B cell (primary cell): Measurements from ENCODE around the gene ANTXR1. TPM values are rescaled to one million over a fixed set of nuclear protein-coding genes. Genes with fewer than 3 reads are reported as not detected.

Experiments used
- ATAC-seq: fragments of 200-7000 bp; cut with Tn5 transposase; one replicate; pipeline ENCODE4 v1.10.0; 2021; ENCODE audit warnings: low read depth, mild to moderate bottlenecking, moderate number of reproducible peaks, moderate library complexity
- CTCF ChIA-PET: fragments of 350-600 bp; sonication (Branson Sonifier 250); formaldehyde crosslinking; loops from one replicate; lab custom pipeline; 2021; ENCODE audit warnings: antibody characterized with exemption, inconsistent platforms; lab: Charles Lee
- POLR2A ChIA-PET: fragments of 350-600 bp; sonication (Branson Sonifier 250); formaldehyde crosslinking; loops from one replicate; lab custom pipeline; 2021; ENCODE audit warnings: antibody characterized with exemption; lab: Charles Lee
- DNase-seq: peaks from one replicate; pipeline ENCODE4 v3.0.0; 2013
- H2AFZ ChIP-seq: 2 replicates; pipeline ENCODE4 v1.6.1; 2012; ENCODE audit warnings: mild to moderate bottlenecking, low read depth, low read length; ENCODE audit not compliant: insufficient read depth, poor library complexity, severe bottlenecking
- H3K27ac ChIP-seq, 2 donors: 1 replicate in 1 of 2; 2 replicates in 1 of 2; pipeline ENCODE4 v1.5.1; 2012 to 2013; ENCODE audit warnings: low read length in 2 of 2, mild to moderate bottlenecking in 2 of 2, moderate library complexity in 1 of 2
- H3K27me3 ChIP-seq, 4 experiments: fragments of 200-600 bp in 1 of 4; sonication (generic) in 1 of 4; replicated peaks in 1 of 4; 1 replicate in 2 of 4; 2 replicates in 2 of 4; pipeline versions ENCODE4 v1.6.1 to v1.7.0; 2013 to 2016; ENCODE audit warnings: low read length in 3 of 4, mild to moderate bottlenecking in 2 of 4, mixed read lengths in 1 of 4, moderate library complexity in 1 of 4; ENCODE audit not compliant: insufficient read depth in 4 of 4, control insufficient read depth in 3 of 4; ENCODE audit errors: control extremely low read depth in 1 of 4
- H3K36me3 ChIP-seq, 2 experiments: replicated peaks in 1 of 2; 1 replicate in 1 of 2; 2 replicates in 1 of 2; pipeline versions ENCODE4 v1.6.1 to v1.7.1; 2013; ENCODE audit warnings: low read length in 1 of 2; ENCODE audit not compliant: insufficient read depth in 2 of 2, control insufficient read depth in 1 of 2; ENCODE audit errors: control extremely low read depth in 1 of 2, extremely low read depth in 1 of 2
- H3K4me1 ChIP-seq, 2 donors: fragments of 200-600 bp in 1 of 2; sonication (generic) in 1 of 2; 1 replicate in 1 of 2; 2 replicates in 1 of 2; pipeline versions ENCODE4 v1.5.1 to v1.6.1; 2013 to 2017; ENCODE audit warnings: low read length in 2 of 2; ENCODE audit not compliant: control insufficient read depth in 2 of 2, insufficient read depth in 2 of 2
- H3K4me2 ChIP-seq: replicated peaks from 2 replicates; pipeline ENCODE3; 2012; ENCODE audit warnings: mild to moderate bottlenecking, low read depth, low read length; ENCODE audit not compliant: poor library complexity, severe bottlenecking
- H3K4me3 ChIP-seq, 5 experiments: fragments of 200-600 bp in 1 of 5; sonication (generic) in 1 of 5; 1 replicate in 3 of 5; 2 replicates in 2 of 5; pipeline versions ENCODE4 v1.5.1 to v1.7.0; 2011 to 2016; ENCODE audit warnings: low read length in 4 of 5, mild to moderate bottlenecking in 4 of 5, low read depth in 2 of 5, control low read depth in 1 of 5, moderate library complexity in 1 of 5; ENCODE audit not compliant: insufficient read depth in 1 of 5; ENCODE audit errors: control extremely low read depth in 1 of 5, extremely low read depth in 1 of 5
- H3K79me2 ChIP-seq: fragments of 200-600 bp; sonication (generic); one replicate; pipeline ENCODE4 v1.6.0; 2016; ENCODE audit warnings: low read length; ENCODE audit not compliant: control insufficient read depth, insufficient read depth
- H3K9ac ChIP-seq: fragments of 200-600 bp; sonication (generic); 2 replicates; pipeline ENCODE4 v1.6.1; 2017; ENCODE audit warnings: mild to moderate bottlenecking, low read length, moderate library complexity
- H3K9me3 ChIP-seq, 3 donors: one replicate each; pipeline versions ENCODE4 v1.6.1 to v1.7.1; 2013; ENCODE audit warnings: low read length in 2 of 3; ENCODE audit not compliant: control insufficient read depth in 2 of 3, insufficient read depth in 1 of 3; ENCODE audit errors: control extremely low read depth in 1 of 3
- H4K20me1 ChIP-seq: 2 replicates; pipeline ENCODE4 v1.6.0; 2012; ENCODE audit warnings: mild to moderate bottlenecking, low read length; ENCODE audit not compliant: insufficient read depth, control insufficient read depth, poor library complexity, severe bottlenecking
- H3K27ac Mint-ChIP-seq: one replicate; pipeline ENCODE4 v1.8.0; 2021; ENCODE audit warnings: mixed read lengths
- H3K27me3 Mint-ChIP-seq: one replicate; pipeline ENCODE4 v1.8.0; 2021; ENCODE audit warnings: mixed read lengths
- H3K4me1 Mint-ChIP-seq: one replicate; pipeline ENCODE4 v1.8.0; 2021; ENCODE audit warnings: mixed read lengths
- H3K4me3 Mint-ChIP-seq: one replicate; pipeline ENCODE4 v1.8.0; 2021; ENCODE audit warnings: mixed read lengths
- H3K9me3 Mint-ChIP-seq: one replicate; pipeline ENCODE4 v1.8.0; 2022; ENCODE audit warnings: mixed read lengths; ENCODE audit not compliant: insufficient read depth
- EZH2 ChIP-seq: IDR thresholded peaks from 2 replicates; pipeline ENCODE4 v1.6.1; 2012; ENCODE audit warnings: borderline replicate concordance, low read depth, mild to moderate bottlenecking, moderate library complexity, low read length; ENCODE audit not compliant: insufficient read depth, poor library complexity, severe bottlenecking
- WGBS: methylation state at CpG from one replicate; pipeline ENCODE4 v1.1.5; 2013; ENCODE audit warnings: missing lambda C conversion rate; ENCODE audit not compliant: insufficient coverage; 5-methylcytosine and 5-hydroxymethylcytosine counted together
- intact Hi-C: fragments of 100-400 bp; cut with micrococcal nuclease; formaldehyde crosslinking; loops from one replicate; pipeline ENCODE4 v1.10.0; 2022
- polyA plus RNA-seq: library from polyadenylated mRNA; depleted of rRNA; stranded (reverse); fragments of >200 nt; gene quantifications from 2 replicates; pipeline ENCODE4 v1.2.3, GENCODE V29; 2012
- total RNA-seq, 2 donors: library from RNA; stranded (reverse); fragments of 120-200 nt in 1 of 2; gene quantifications; 1 replicate in 1 of 2; 2 replicates in 1 of 2; pipeline versions ENCODE4 v1.2.3 to v1.2.4, GENCODE V29; 2013 to 2022
- TF ChIP-seq, protein P1 (sequence below): fragments of 200-600 bp; IDR thresholded peaks from one replicate; pipeline ENCODE4 v1.8.0; 2022; ENCODE audit warnings: antibody characterized with exemption, mild to moderate bottlenecking

ANTXR1 gene
- total and polyA plus RNA-seq, 2 donors (not counting 1 experiment from before 2014, with no cell fraction given) = not detected

DNA sequence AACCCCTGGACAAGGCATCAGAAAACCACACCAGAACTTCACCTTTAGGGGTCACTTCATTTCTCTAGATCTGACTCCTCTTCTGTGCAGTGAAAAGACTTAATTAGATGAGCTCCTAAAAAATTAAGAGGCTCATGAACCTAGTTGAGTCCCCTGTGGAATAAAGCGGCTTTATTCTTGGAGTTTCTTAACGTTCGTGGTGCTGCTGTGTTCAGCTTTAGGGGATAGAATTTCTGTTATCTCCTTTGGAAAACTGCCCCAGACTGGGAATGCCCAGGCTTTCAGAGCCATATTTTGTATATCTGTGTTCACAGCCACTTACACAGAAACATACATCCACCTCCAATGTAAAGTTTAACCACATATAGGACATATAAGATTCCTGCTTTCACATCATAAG is 165.8 kb downstream of the ANTXR1 start:
- Mint-ChIP-seq H3K9me3 (no peaks in the 10 kb centered on the region), H3K4me3 (no peak overlapping the region), H3K4me1 (no peaks in the 10 kb centered on the region), H3K27ac (no peak overlapping the region), H3K27me3 (peaks cover 41% of the 10 kb centered on the region)
- Histone ChIP-seq H3K79me2 (no peaks in the 10 kb centered on the region), H3K27me3 (peaks cover 0 to 16% (median 2%) of the 10 kb centered on the region in 4 experiments), H4K20me1 (no peaks in the 10 kb centered on the region), H3K9me3 (no peaks in the 10 kb centered on the region), H3K4me1 (no peaks in the 10 kb centered on the region), H3K36me3 (no peaks in the 10 kb centered on the region), H3K4me2 (no peak overlapping the region), H3K9ac (no peak overlapping the region), H3K27ac (no peak overlapping the region), H2AFZ (no peak overlapping the region), H3K4me3 (no peak overlapping the region)
- TF ChIP-seq, protein P1, sequence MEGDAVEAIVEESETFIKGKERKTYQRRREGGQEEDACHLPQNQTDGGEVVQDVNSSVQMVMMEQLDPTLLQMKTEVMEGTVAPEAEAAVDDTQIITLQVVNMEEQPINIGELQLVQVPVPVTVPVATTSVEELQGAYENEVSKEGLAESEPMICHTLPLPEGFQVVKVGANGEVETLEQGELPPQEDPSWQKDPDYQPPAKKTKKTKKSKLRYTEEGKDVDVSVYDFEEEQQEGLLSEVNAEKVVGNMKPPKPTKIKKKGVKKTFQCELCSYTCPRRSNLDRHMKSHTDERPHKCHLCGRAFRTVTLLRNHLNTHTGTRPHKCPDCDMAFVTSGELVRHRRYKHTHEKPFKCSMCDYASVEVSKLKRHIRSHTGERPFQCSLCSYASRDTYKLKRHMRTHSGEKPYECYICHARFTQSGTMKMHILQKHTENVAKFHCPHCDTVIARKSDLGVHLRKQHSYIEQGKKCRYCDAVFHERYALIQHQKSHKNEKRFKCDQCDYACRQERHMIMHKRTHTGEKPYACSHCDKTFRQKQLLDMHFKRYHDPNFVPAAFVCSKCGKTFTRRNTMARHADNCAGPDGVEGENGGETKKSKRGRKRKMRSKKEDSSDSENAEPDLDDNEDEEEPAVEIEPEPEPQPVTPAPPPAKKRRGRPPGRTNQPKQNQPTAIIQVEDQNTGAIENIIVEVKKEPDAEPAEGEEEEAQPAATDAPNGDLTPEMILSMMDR = no peak
- TF ChIP-seq EZH2 = no peak
- intact Hi-C loops = no loop called here
- 90% methylated on average over 2 of the region's 3 CpGs for WGBS
- CTCF ChIA-PET = no interaction called here
- DNase-seq = no peak
- ATAC-seq = no peak
- POLR2A ChIA-PET = no interaction called here

DNA sequence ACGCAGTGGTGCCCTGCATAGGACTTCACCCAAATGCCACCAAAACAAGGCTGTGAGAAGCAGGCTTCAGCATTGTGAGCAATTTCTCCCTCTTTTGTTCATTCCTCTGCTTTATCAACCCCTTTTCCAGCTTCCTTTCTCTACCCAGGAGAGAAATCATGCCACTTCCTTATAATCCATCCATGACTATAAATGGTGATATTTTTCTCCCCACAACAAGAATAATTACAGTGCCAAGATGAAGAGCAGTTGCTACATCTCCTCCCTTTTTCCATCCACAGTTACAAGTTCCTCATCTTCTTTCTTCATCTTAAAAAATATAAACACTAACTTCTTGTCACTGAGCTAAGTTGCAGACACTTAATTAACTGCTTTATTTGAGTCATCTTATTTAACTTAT is 167.2 kb downstream of the ANTXR1 start:
- WGBS = 83% methylated on average over 1 of the region's 1 CpG
- Histone ChIP-seq H3K4me2 (no peak overlapping the region), H3K9ac (no peak overlapping the region), H3K4me3 (no peak overlapping the region), H4K20me1 (no peaks in the 10 kb centered on the region), H2AFZ (no peak overlapping the region), H3K4me1 (no peaks in the 10 kb centered on the region), H3K79me2 (no peaks in the 10 kb centered on the region), H3K27me3 (peaks cover 0 to 16% (median 2%) of the 10 kb centered on the region in 4 experiments), H3K9me3 (no peaks in the 10 kb centered on the region), H3K27ac (no peak overlapping the region), H3K36me3 (no peaks in the 10 kb centered on the region)
- H3K27ac Mint-ChIP-seq = no peak overlapping the region
- H3K4me3 Mint-ChIP-seq = no peak overlapping the region
- TF ChIP-seq, protein P1 = no peak
- no peak for TF ChIP-seq EZH2
- no peaks in the 10 kb centered on the region for H3K4me1 Mint-ChIP-seq
- ChIA-PET CTCF (no interaction called here), POLR2A (no interaction called here)
- intact Hi-C loops = no loop called here
- H3K27me3 Mint-ChIP-seq = peaks cover 32% of the 10 kb centered on the region
- H3K9me3 Mint-ChIP-seq = no peaks in the 10 kb centered on the region
- ATAC-seq = no peak
- no peak for DNase-seq
